ENCODE data around the gene PPFIBP1. TPM values are rescaled to one million over a fixed set of nuclear protein-coding genes. Genes with fewer than 3 reads are reported as not detected.
"Not testable (repeated sequence)": the region's sequence is repeated elsewhere in the genome, so short reads cannot be mapped to it uniquely, and the experiment has no call there.

The PPFIBP1 gene
- polyA plus RNA-seq, 6 donors from 2014 or later = 8.2 to 19.0 (median 14.4) TPM

DNA sequence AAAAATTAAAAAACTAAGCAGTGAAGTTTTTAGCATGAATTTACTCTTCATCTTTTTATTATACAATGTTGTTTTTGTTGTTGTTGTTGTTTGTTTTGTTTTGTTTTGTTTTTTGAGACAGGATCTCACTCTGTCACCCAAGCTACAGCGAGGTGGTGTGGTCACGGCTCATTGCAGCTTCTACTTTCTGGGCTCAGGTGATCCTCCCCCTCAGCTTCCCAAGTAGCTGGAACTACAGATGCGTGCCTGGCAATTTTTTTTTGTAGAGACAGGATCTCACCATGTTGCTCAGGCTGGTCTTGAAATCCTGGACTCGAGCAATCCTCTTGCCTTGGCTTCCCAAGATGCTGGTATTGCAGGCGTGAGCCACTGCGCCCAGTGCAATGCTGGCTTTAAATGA, 11.3 kb downstream of the PPFIBP1 start:
- Mint-ChIP-seq H3K9me3 (no peaks in the 10 kb centered on the region), H3K27me3 (no peaks in the 10 kb centered on the region), H3K27ac (peak overlapping the region in 1 of 6 donors; percentile 80), H3K4me3 (peak overlapping the region in 6 of 8 donors; percentile 20 to 82 (median 72)), H3K4me1 (peaks cover 55 to 88% (median 75%) of the 10 kb centered on the region in 3 donors), H3K36me3 (no peaks in the 10 kb centered on the region)
- no peak for DNase-seq
- no peak for ATAC-seq (ENCODE audit: low read depth in 2 of 2)

DNA sequence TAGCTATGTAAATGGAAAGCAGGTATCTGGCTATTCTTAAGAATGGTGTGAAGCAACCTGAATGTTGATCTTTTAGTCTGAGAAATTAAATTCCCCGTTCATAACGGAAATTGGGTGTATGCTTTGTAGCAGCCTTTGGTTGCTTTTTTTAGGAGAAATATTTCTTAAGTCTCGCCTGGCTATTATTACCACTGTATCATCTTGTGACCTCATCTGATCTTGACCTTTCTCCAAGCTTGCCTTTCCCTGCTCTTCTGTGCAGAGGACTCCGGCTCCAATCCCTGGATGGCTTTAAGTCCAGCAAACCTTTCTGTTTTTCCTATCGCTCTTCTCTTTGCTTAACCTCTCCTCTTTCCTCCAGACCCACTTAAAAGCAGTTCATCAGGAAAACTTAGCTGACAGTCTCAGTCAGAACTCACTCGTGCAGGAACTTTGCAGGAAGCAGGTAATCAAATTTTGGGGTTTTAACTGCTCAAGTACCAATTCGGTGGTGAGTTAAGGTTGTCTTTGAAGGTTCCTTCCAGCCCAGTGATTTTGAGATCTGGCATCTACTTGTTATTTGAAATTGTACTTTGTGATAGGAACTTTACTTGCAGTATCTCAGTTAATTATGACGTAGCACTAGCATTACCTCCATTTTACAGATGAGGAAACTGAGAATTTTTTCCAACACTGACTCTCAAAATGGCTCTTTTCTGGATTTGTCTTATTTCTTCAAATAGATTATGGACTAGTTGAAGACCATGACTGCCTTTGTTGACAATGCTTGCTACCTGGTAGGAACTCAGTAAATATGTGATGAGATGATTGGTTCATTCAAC, 14.1 kb downstream of the PPFIBP1 start:
- Mint-ChIP-seq H3K9me3 (no peaks in the 10 kb centered on the region), H3K27me3 (no peaks in the 10 kb centered on the region), H3K4me1 (peaks cover 53 to 72% (median 65%) of the 10 kb centered on the region in 3 donors), H3K4me3 (peak overlapping the region in 7 of 8 donors; percentile 2 to 84 (median 68)), H3K27ac (peak overlapping the region in 1 of 6 donors; percentile 42), H3K36me3 (no peaks in the 10 kb centered on the region)
- DNase-seq (no peak), ATAC-seq (ENCODE audit: low read depth in 2 of 2) (no peak)

DNA sequence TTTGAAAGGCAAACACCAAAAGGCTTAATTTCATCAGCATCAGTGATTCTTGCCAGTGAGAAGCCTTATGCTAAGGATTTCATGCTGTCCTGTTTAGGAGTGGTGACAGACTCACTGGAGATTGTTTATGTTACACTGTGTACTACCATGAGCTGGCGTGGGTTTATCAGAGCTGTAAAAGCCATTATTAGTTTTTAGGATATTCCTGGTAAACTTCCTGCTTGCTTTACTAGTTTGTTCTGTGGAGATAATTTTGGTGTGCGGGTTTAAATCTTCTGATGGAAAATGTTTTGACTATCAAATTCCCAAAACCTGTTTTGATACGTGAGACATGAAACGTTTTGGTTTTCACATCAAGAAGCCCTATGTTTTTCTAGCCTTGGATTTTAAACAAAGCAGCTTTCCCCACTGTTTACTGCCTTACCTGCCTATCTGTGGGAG, 15.2 kb downstream of the PPFIBP1 start:
- Mint-ChIP-seq H3K4me3 (peak overlapping the region in 1 of 8 donors; percentile 43), H3K27ac (no peak overlapping the region), H3K36me3 (peaks cover under 1 to 3% of the 10 kb centered on the region in 2 donors), H3K4me1 (peaks cover 44 to 61% (median 55%) of the 10 kb centered on the region in 3 donors), H3K9me3 (no peaks in the 10 kb centered on the region), H3K27me3 (no peaks in the 10 kb centered on the region)
- DNase-seq (no peak), ATAC-seq (ENCODE audit: low read depth in 2 of 2) (no peak)

DNA sequence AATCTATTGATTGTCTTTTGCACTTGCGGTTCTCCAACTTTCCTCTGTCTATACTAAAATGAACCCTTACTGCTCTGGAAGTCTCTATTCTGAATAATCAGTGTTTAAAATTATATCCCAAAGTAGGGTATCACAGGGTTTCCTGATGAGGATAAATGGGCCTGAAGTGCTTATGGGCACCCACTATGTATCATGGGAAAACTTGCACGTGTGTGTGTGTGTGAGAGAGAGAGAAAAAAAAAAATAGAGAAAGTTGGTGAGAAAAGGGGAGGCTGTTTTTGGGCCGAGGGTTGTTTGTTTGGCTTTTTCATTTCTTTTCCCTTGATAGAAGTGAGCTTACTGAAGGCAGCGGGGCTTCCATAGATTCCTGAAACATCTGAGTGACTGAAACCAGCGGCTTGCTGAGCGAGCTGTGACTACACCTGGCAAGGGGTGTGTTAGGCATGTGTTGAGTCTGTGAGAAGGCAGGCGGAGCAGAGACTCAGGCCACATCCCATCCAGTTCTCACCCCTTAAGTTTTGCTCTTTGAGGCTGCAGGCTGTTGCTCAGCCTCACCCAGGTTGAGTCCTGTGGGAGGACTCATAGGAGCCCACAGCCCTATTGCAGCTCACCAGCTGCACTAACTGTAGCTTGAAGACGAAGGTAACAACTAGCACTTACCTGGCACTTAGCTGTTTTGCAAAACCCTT, 17.2 kb downstream of the PPFIBP1 start:
- Mint-ChIP-seq H3K27me3 (no peaks in the 10 kb centered on the region), H3K36me3 (peaks cover 6 to 7% of the 10 kb centered on the region in 2 donors), H3K4me1 (peaks cover 32 to 41% (median 40%) of the 10 kb centered on the region in 3 donors), H3K4me3 (no peak overlapping the region), H3K27ac (peak overlapping the region in 2 of 6 donors; percentile 8 to 85), H3K9me3 (no peaks in the 10 kb centered on the region)
- no peak for DNase-seq
- no peak for ATAC-seq (ENCODE audit: low read depth in 2 of 2)

DNA sequence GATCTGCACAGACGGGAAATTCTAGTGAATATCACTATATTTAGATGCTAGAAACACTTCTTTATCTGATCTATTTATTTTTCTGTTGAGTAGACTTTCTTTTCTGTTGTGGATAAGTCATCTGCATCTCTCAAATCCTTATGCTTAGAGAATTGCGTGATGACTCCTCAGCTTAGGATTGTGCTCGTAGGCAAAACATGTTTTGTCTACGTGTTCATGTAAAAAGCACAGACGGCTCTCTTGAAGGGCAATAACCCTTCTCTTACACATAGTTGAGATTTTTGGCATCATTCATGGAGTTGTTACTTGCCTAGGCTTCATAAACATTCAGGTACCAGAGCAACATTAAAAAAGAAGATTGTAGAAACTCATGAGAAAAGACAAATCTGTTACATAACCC, 18.6 kb downstream of the PPFIBP1 start:
- no peak for ATAC-seq (ENCODE audit: low read depth in 2 of 2)
- no peaks in the 10 kb centered on the region for H3K27me3 Mint-ChIP-seq
- no peak overlapping the region for H3K4me3 Mint-ChIP-seq
- H3K4me1 Mint-ChIP-seq = peaks cover 26 to 27% (median 27%) of the 10 kb centered on the region in 3 donors
- no peak overlapping the region for H3K27ac Mint-ChIP-seq
- H3K9me3 Mint-ChIP-seq = no peaks in the 10 kb centered on the region
- peaks cover 6 to 7% of the 10 kb centered on the region in 2 donors for H3K36me3 Mint-ChIP-seq
- DNase-seq = no peak

DNA sequence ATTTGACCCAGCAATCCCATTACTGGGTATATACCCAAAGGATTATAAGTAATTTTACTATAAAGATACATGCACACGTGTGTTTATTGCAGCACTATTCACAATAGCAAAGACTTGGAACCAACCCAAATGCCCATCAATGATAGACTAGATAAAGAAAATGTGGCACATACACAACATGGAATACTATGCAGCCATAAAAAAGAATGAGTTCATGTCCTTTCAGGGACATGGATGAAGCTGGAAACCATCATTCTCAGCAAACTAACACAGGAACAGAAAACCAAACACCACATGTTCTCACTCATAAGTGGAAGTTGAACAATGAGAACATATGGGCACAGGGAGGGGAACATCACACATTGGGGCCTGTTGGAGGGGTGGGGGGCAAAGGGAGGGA, 20.9 kb downstream of the PPFIBP1 start:
- H3K36me3 Mint-ChIP-seq; H3K27me3 Mint-ChIP-seq; H3K9me3 Mint-ChIP-seq; DNase-seq; H3K4me3 Mint-ChIP-seq; H3K27ac Mint-ChIP-seq; ATAC-seq (ENCODE audit: low read depth in 2 of 2): not testable (repeated sequence)
- H3K4me1 Mint-ChIP-seq = peaks cover 27 to 33% (median 28%) of the 10 kb centered on the region in 3 donors

DNA sequence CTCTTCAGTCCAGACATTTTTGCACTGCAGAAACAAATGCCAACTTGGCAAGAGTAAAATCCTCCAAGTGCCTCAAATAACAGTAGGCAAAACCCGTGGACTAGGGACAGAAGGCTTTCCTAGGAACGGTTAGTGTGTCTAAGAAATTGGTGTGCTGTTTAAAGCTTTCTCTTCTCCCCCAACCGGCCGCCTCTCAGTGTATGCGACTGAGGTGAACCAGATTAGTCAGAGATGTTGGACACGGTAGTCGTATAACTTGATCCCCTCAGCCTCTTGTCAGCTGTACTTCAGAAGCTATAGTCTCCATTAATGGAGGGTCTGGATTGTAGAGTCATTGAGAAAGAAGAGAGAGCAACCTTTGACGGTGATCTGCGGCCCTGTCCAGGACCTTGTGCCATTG, 21.7 kb downstream of the PPFIBP1 start:
- Mint-ChIP-seq H3K9me3 (no peaks in the 10 kb centered on the region), H3K27ac (no peak overlapping the region), H3K4me1 (peaks cover 34 to 39% (median 34%) of the 10 kb centered on the region in 3 donors), H3K27me3 (no peaks in the 10 kb centered on the region), H3K36me3 (peaks cover 6 to 7% of the 10 kb centered on the region in 2 donors), H3K4me3 (no peak overlapping the region)
- ATAC-seq (ENCODE audit: low read depth in 2 of 2) = no peak
- no peak for DNase-seq

DNA sequence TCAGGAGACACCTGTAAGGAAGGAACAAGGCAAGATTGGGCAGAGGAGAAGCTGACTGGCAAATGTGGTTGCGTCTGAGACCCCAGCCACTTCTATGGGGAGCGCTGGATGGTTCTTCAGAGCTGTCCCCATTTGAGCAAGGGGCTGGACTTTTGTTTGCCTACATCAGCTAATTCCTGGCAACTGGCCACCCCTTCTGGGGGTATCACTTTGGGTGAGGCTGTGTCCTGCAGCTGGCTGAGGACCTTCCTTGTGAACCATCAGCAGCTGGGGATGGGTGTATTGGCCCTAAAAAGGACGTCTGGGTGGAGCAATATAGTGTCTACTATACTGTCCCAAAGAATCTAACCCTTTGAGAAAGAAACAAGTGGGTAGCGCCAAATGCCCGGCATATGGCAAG, 23.6 kb downstream of the PPFIBP1 start:
- no peak for DNase-seq
- H3K9me3 Mint-ChIP-seq = no peaks in the 10 kb centered on the region
- H3K36me3 Mint-ChIP-seq = peaks cover 6 to 7% of the 10 kb centered on the region in 2 donors
- ATAC-seq (ENCODE audit: low read depth in 2 of 2) = no peak
- H3K4me3 Mint-ChIP-seq = no peak overlapping the region
- H3K27me3 Mint-ChIP-seq = no peaks in the 10 kb centered on the region
- no peak overlapping the region for H3K27ac Mint-ChIP-seq
- peaks cover 25 to 32% (median 27%) of the 10 kb centered on the region in 3 donors for H3K4me1 Mint-ChIP-seq

DNA sequence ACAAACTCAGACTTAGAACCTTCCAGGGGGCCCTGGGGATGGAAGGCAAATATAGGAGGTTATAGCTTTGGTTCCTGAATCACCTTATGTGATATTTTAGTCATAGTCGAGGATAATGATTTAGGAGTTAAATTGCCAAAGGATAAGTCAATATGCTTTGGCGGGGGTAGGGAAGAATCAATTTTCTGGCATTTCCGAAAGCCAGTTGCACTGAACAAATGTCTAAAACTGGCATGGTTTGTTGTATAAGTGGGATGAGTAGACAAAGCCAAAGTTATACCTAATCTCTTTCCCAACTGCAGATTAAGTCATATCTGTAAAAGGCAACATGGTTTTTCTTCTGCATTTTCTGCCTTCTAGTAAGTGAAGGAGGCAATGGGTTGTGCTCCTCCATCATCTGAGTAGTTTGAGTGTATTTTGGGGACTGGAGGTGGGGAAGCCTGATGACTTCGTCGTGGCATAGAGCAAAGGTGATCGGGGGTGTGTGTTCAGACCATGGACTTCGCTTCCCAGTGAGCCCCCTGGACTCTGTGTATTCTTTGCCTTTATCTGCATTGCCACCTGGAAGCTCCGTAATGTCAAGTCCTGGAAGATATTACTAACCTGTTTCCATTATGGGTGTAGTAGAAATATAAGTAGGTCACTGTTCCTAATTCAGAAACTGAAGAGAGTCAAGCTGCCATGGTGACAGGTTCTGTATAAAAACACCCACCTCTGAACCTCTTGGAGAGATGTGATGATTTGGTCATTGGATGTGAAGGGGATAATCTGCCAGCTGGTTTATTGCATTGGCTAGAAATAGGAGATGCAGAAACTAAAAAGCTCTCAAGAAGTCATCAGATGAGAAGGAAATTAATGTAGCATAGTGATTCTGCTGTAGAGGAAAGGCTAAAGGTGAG, 24.5 kb downstream of the PPFIBP1 start:
- ATAC-seq (ENCODE audit: low read depth in 2 of 2) = no peak
- H3K27ac Mint-ChIP-seq = peak overlapping the region in 1 of 6 donors; percentile 8
- no peaks in the 10 kb centered on the region for H3K9me3 Mint-ChIP-seq
- H3K27me3 Mint-ChIP-seq = no peaks in the 10 kb centered on the region
- H3K36me3 Mint-ChIP-seq = peaks cover 6 to 7% of the 10 kb centered on the region in 2 donors
- peaks cover 31 to 42% (median 37%) of the 10 kb centered on the region in 3 donors for H3K4me1 Mint-ChIP-seq
- no peak for DNase-seq
- peak overlapping the region in 1 of 8 donors; percentile 3 for H3K4me3 Mint-ChIP-seq

DNA sequence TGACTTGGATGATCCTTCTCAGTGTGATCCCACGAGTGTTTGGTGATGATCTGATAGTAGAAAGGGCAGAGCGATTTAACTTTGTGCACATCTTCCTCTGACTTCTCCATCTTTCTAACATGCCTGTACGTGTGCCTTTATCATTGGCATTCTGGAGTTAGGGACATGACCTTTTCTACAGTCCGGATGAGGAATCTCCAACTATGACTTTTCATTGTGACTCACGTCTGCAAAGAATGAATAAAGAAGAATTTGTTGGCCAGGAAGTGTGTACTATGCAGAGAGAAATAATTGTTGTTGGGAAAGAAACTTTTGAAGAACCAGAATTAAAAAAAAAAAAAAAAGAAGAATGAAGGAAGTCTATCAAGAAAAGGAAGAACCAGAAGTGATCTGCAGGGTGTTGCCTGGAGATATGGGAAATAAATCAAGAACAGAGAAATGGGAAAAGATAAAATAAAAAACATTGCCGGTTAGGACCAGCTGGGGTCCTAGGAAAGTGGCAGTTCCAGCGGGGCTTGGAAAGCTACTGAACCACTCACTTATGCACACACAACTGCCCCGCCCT, 25.3 kb downstream of the PPFIBP1 start:
- H3K27me3 Mint-ChIP-seq = no peaks in the 10 kb centered on the region
- H3K27ac Mint-ChIP-seq = peak overlapping the region in 2 of 6 donors; percentile 8 to 60

DNA sequence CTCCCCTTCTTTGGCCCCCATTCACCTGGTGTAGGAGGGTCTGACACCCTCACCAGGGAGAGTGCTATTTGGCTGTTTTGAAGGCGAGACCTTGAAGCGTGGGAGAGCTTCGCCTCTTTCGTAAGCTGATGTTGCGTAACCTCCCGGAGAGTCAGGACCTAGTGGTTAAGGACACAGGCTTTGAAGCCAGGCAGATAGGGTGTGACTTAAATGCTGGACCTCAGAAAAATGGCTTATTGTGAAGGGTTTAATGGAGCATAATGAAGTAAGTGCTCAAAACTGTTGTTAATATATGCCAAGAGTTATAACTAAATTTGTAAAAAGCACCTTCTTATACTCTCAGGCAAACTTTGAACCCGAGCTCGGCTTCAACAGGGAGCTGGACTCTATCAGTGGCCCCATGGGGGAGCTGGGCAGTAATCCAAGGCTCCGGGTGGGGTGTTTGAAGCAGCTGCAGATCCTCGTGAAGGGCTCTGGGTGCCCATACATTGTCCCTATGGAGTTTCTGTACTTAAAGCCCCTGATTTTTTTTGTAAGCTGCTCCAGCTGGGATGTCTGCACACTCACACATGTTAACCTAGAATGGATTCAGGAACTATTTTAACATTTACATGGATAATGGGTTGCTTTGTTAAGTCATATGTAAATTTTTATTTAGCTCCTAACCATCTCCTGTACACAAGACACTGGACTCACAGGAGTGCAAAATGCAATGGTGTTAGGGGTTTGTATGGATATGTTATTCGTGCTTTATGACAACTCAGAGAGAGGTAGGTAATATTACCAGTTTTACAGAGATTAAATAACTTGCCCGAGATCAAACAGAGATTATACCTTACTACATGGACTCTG, 26.0 kb downstream of the PPFIBP1 start:
- Mint-ChIP-seq H3K27ac (peak overlapping the region in 2 of 6 donors; percentile 8 to 67), H3K36me3 (no peaks in the 10 kb centered on the region), H3K4me1 (peaks cover 33 to 50% (median 50%) of the 10 kb centered on the region in 3 donors), H3K4me3 (peak overlapping the region in 3 of 8 donors; percentile 0 to 21 (median 19)), H3K9me3 (no peaks in the 10 kb centered on the region), H3K27me3 (no peaks in the 10 kb centered on the region)
- ATAC-seq (ENCODE audit: low read depth in 2 of 2) = peak in 1 of 2 donors; percentile 30
- no peak for DNase-seq

More for the DNA sequence above, 25.3 kb downstream of the PPFIBP1 start:
- Mint-ChIP-seq H3K4me3 (peak overlapping the region in 4 of 8 donors; percentile 19 to 57 (median 28)), H3K9me3 (no peaks in the 10 kb centered on the region), H3K36me3 (peaks cover 4% of the 10 kb centered on the region in 2 donors), H3K4me1 (peaks cover 30 to 46% (median 43%) of the 10 kb centered on the region in 3 donors)
- DNase-seq (no peak), ATAC-seq (ENCODE audit: low read depth in 2 of 2) (no peak)

DNA sequence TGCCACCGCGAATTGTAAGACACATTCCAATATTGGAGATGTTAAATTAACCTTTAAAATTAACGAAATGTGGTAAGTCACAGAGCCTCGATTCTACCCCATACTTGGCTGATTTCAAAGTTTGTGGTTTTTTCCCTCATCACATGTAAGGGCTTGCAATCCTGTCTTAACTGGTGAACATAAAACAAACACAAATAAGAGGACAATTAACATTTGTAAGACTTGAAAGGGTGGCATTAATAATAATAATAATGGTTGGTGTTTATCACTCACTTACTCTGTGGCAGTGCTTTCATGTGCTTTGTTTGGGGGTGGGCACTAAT, 26.6 kb downstream of the PPFIBP1 start:
- Mint-ChIP-seq H3K4me1 (peaks cover 35 to 56% (median 56%) of the 10 kb centered on the region in 3 donors), H3K27ac (no peak overlapping the region), H3K4me3 (no peak overlapping the region), H3K36me3 (no peaks in the 10 kb centered on the region), H3K9me3 (no peaks in the 10 kb centered on the region), H3K27me3 (no peaks in the 10 kb centered on the region)
- no peak for DNase-seq
- no peak for ATAC-seq (ENCODE audit: low read depth in 2 of 2)

All from naive B cell (primary cell).